GM19035 (cell line): ENCODE data around the gene SLCO2B1.

ENCODE experiments used
- ATAC-seq: cut with Tn5 transposase; IDR thresholded peaks from one replicate; pipeline ENCODE4 v1.9.1; 2021; ENCODE audit not compliant: unreplicated experiment

SLCO2B1 gene

GRCh38 chr11:75208446-75208845, 57.5 kb downstream of the SLCO2B1 start:
- no peak for ATAC-seq

GRCh38 chr11:75212411-75212810, 61.5 kb downstream of the SLCO2B1 start:
- ATAC-seq = no peak

- ATAC-seq = no peak
Measured at GRCh38 chr11:75214411-75214821, 63.5 kb downstream of the SLCO2B1 start.

- ATAC-seq = no peak
Measured at GRCh38 chr11:75214843-75215242, 63.9 kb downstream of the SLCO2B1 start.

GRCh38 chr11:75219869-75220268, 69.0 kb downstream of the SLCO2B1 start:
- no peak for ATAC-seq

- no peak for ATAC-seq
Measured at GRCh38 chr11:75223954-75224643, 73.2 kb downstream of the SLCO2B1 start.

GRCh38 chr11:75225794-75226193, 74.9 kb downstream of the SLCO2B1 start:
- ATAC-seq = no peak

GRCh38 chr11:75229466-75229865, 78.6 kb downstream of the SLCO2B1 start:
- no peak for ATAC-seq

GRCh38 chr11:75230621-75231020, 79.7 kb downstream of the SLCO2B1 start:
- no peak for ATAC-seq

GRCh38 chr11:75233754-75234172, 82.9 kb downstream of the SLCO2B1 start:
- no peak for ATAC-seq

GRCh38 chr11:75236062-75236461, 85.2 kb downstream of the SLCO2B1 start:
- ATAC-seq = no peak

GRCh38 chr11:75237050-75237449, 86.1 kb downstream of the SLCO2B1 start:
- no peak for ATAC-seq

- ATAC-seq = no peak
Measured at GRCh38 chr11:75238595-75239440, 87.9 kb downstream of the SLCO2B1 start.

- ATAC-seq = no peak
Measured at GRCh38 chr11:75239531-75240290, 88.8 kb downstream of the SLCO2B1 start.

GRCh38 chr11:75240311-75241035, 89.6 kb downstream of the SLCO2B1 start, which contains the start of gene TPBGL:
Gene TPBGL, plus strand, starts transcription at chr11:75240774. Its CDS starts 276 bp downstream, at chr11:75241050.
- ATAC-seq = no peak

- peak; percentile 89 for ATAC-seq
Measured at GRCh38 chr11:75241036-75241905, 90.4 kb downstream of the SLCO2B1 start.

GRCh38 chr11:75241906-75242644, 91.2 kb downstream of the SLCO2B1 start:
- no peak for ATAC-seq

- ATAC-seq = no peak
Measured at GRCh38 chr11:75242722-75243600, 92.1 kb downstream of the SLCO2B1 start.
